Effector memory CD4-positive, alpha-beta T cell (primary cell): Measurements from ENCODE around the gene MYH9.

ENCODE experiments used
- DNase-seq, 3 donors: peaks; one replicate each; pipeline ENCODE4 v3.0.0-alpha.2; 2020
- H3K27ac ChIP-seq: 2 replicates; pipeline ENCODE4 v1.7.0; 2013; ENCODE audit warnings: mild to moderate bottlenecking, low read length, moderate library complexity; ENCODE audit not compliant: insufficient read depth, poor library complexity, severe bottlenecking
- H3K27me3 ChIP-seq: replicated peaks from 2 replicates; pipeline ENCODE4 v1.7.0; 2013; ENCODE audit warnings: mild to moderate bottlenecking, low read length; ENCODE audit not compliant: insufficient read depth, control insufficient read depth, poor library complexity, severe bottlenecking
- H3K36me3 ChIP-seq: 2 replicates; pipeline ENCODE4 v1.7.0; 2013; ENCODE audit warnings: mild to moderate bottlenecking, low read length, moderate library complexity; ENCODE audit not compliant: control insufficient read depth, insufficient read depth
- H3K4me1 ChIP-seq: 2 replicates; pipeline ENCODE4 v1.7.0; 2013; ENCODE audit warnings: low read length, mild to moderate bottlenecking; ENCODE audit not compliant: control insufficient read depth, insufficient read depth, poor library complexity, severe bottlenecking
- H3K4me3 ChIP-seq: 2 replicates; pipeline ENCODE4 v1.7.0; 2013; ENCODE audit warnings: low read length, low read depth, mild to moderate bottlenecking; ENCODE audit not compliant: insufficient read depth, poor library complexity, severe bottlenecking
- H3K9me3 ChIP-seq: 2 replicates; pipeline ENCODE4 v1.7.0; 2013; ENCODE audit warnings: mild to moderate bottlenecking, low read length, moderate library complexity; ENCODE audit not compliant: control insufficient read depth

MYH9 gene

DNA sequence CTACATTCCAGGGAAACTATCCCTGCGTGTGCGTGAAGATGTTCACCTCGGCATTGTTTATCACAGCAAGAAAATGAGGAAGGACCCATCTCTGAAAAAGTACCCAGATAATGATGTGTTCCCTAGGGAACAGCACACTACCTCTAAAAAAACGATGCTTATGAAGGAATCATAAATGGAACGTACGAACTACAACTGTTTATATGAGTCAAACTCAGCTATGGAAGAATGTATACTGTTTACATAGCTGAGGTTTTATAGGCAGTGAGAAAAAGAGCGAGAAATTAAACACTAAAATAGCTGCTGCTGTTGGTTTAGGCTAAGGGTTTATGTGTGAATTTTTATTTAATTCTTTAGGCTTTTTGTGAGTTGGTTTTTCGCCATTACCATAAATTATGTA, 85.9 kb downstream of the MYH9 start:
- Histone ChIP-seq H3K9me3 (no peaks in the 10 kb centered on the region), H3K4me3 (no peak overlapping the region), H3K36me3 (peaks cover 99% of the 10 kb centered on the region), H3K4me1 (no peaks in the 10 kb centered on the region), H3K27ac (no peak overlapping the region), H3K27me3 (no peaks in the 10 kb centered on the region)
- DNase-seq, result no peak

- Histone ChIP-seq H3K4me3 (no peak overlapping the region), H3K27ac (no peak overlapping the region), H3K9me3 (no peaks in the 10 kb centered on the region), H3K4me1 (no peaks in the 10 kb centered on the region), H3K36me3 (peaks cover 99% of the 10 kb centered on the region), H3K27me3 (no peaks in the 10 kb centered on the region)
- DNase-seq, result peak; percentile 66 to 75 (median 66)
These were observed 86.4 kb downstream of the MYH9 start for GRCh38 chr22:36301384-36301828.

GRCh38 chr22:36300396-36301212, 87.2 kb downstream of the MYH9 start:
- Histone ChIP-seq H3K4me3 (no peak overlapping the region), H3K9me3 (no peaks in the 10 kb centered on the region), H3K4me1 (no peaks in the 10 kb centered on the region), H3K27ac (no peak overlapping the region), H3K36me3 (peaks cover 99% of the 10 kb centered on the region), H3K27me3 (no peaks in the 10 kb centered on the region)
- DNase-seq, result no peak

DNA sequence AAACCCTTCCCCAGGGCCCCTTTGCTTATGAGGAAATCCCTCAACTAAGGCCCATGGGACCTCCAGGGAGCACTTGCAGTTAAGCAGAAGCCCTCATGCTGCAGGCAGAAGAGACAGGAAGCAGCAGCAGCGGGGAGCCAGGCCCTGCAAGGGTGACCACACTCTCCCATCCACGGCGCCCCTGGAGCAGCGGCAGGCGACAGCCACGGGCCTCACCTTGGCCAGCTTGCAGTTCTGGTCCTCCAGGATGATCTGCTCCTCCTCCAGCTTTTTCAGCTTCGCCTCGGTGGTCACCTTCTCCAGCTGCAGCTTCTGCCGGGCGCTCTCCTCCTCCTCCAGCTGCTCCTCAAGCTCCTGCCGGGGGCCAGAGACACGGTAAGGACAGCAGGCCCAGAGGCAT, 87.9 kb downstream of the MYH9 start:
- Histone ChIP-seq H3K27me3 (no peaks in the 10 kb centered on the region), H3K36me3 (peaks cover 99% of the 10 kb centered on the region), H3K4me3 (no peak overlapping the region), H3K4me1 (no peaks in the 10 kb centered on the region), H3K9me3 (no peaks in the 10 kb centered on the region), H3K27ac (no peak overlapping the region)
- no peak for DNase-seq

- Histone ChIP-seq H3K4me3 (no peak overlapping the region), H3K4me1 (no peaks in the 10 kb centered on the region), H3K27me3 (no peaks in the 10 kb centered on the region), H3K9me3 (no peaks in the 10 kb centered on the region), H3K36me3 (peaks cover 99% of the 10 kb centered on the region), H3K27ac (no peak overlapping the region)
- DNase-seq, result no peak
These were observed 88.5 kb downstream of the MYH9 start for GRCh38 chr22:36299295-36299694.

DNA sequence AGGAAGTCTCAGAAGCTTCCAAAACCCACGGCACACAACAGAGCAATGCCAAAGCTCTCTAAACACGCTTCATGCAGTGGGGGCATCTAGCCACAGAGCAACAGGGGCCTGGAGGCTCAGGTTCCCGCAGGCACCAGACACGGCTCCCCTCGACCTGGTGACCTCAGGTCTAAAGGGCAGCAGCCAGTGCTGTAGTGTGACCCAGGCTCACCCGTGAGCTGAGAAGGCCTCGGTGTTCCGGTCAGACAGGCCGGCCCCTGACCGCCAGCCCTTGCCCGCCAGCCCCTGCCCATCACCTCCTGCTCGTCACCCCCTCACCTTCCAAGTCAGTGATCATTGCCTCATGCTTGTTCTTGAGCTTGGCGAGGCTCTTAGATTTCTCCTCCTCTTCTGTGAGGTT, 89.2 kb downstream of the MYH9 start:
- H3K36me3 ChIP-seq, result peaks cover 99% of the 10 kb centered on the region

GRCh38 chr22:36298118-36298517, 89.6 kb downstream of the MYH9 start:
- DNase-seq, result no peak
- Histone ChIP-seq H3K27ac (no peak overlapping the region), H3K36me3 (peaks cover 100% of the 10 kb centered on the region), H3K27me3 (no peaks in the 10 kb centered on the region), H3K4me3 (no peak overlapping the region), H3K9me3 (no peaks in the 10 kb centered on the region), H3K4me1 (peaks cover 4% of the 10 kb centered on the region)

More for the DNA sequence above, 89.2 kb downstream of the MYH9 start:
- H3K27ac ChIP-seq, result no peak overlapping the region
- H3K4me1 ChIP-seq, result no peaks in the 10 kb centered on the region
- no peaks in the 10 kb centered on the region for H3K27me3 ChIP-seq
- DNase-seq, result no peak
- no peaks in the 10 kb centered on the region for H3K9me3 ChIP-seq
- H3K4me3 ChIP-seq, result no peak overlapping the region

DNA sequence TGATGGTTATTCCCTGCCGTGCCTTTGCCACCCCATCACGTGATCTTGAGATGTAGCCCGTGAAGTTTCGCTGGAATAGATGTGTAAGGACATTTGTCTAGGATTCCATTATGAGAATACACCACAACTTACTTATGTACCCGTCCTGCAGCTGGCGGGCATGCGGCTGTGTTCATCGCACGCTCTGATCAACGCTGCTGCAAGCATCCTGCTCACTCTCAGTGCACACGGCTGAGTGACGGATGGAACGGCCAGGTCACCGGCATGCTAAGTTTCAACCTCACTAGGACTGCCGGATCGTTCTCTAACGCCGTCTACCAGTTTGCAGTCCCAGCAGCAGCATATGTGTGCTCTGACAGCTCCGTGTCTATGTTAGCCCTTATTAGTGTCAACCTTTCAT, 90.2 kb downstream of the MYH9 start:
- no peak for DNase-seq
- Histone ChIP-seq H3K36me3 (peaks cover 100% of the 10 kb centered on the region), H3K27ac (no peak overlapping the region), H3K9me3 (no peaks in the 10 kb centered on the region), H3K4me3 (no peak overlapping the region), H3K4me1 (peaks cover 9% of the 10 kb centered on the region), H3K27me3 (no peaks in the 10 kb centered on the region)

DNA sequence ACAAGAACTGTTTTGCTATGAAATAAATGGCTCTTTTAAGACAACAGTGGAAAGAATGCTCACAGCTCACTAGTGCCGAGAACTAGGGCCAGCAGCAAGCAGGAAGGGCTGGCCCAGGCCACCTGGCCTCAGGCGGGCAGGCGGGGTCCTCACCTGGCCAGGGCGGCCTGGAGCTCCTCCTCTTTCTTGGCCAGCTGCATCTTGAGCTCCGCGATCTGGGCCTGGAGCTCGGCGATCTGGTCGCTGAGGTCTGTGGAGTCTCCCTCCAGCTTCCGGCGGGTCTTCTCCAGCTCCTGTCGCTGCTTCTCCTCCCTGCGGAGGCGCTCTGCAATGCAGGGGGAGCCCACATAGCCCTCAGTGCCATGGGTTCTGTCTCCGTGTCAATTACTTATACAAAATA, 91.1 kb downstream of the MYH9 start:
- Histone ChIP-seq H3K36me3 (peaks cover 100% of the 10 kb centered on the region), H3K4me1 (peaks cover 11% of the 10 kb centered on the region), H3K27ac (no peak overlapping the region), H3K9me3 (no peaks in the 10 kb centered on the region), H3K4me3 (no peak overlapping the region), H3K27me3 (no peaks in the 10 kb centered on the region)
- no peak for DNase-seq

- Histone ChIP-seq H3K36me3 (peaks cover 87% of the 10 kb centered on the region), H3K27me3 (no peaks in the 10 kb centered on the region), H3K4me3 (no peak overlapping the region), H3K4me1 (peaks cover 13% of the 10 kb centered on the region), H3K27ac (no peak overlapping the region), H3K9me3 (no peaks in the 10 kb centered on the region)
- no peak for DNase-seq
These were observed 92.5 kb downstream of the MYH9 start for GRCh38 chr22:36295247-36295646.
